SH-SY5Y (cell line): Measurements from ENCODE around the gene MCOLN1.

Experiments used
- GATA2 ChIP-seq: IDR thresholded peaks from 2 replicates; pipeline ENCODE4 v1.6.1; 2011; ENCODE audit warnings: mild to moderate bottlenecking, low read depth, low read length
- GATA3 ChIP-seq: IDR thresholded peaks from 2 replicates; pipeline ENCODE4 v1.6.1; 2011; ENCODE audit warnings: low read depth, mild to moderate bottlenecking, low read length, moderate library complexity

The MCOLN1 gene

GRCh38 chr19:7541475-7541824 is 19.0 kb downstream of the MCOLN1 start:
- TF ChIP-seq GATA3 (no peak), GATA2 (no peak)

- TF ChIP-seq GATA2 (no peak), GATA3 (no peak)
Measured at GRCh38 chr19:7541828-7542443, 19.5 kb downstream of the MCOLN1 start.

GRCh38 chr19:7542556-7543348 is 20.3 kb downstream of the MCOLN1 start:
- TF ChIP-seq GATA3 = no peak
- TF ChIP-seq GATA2 = no peak

- TF ChIP-seq GATA3 = no peak
- no peak for TF ChIP-seq GATA2
Measured at GRCh38 chr19:7544626-7545025, 22.2 kb downstream of the MCOLN1 start.

- TF ChIP-seq GATA3 (no peak), GATA2 (no peak)
Measured at GRCh38 chr19:7545300-7545699, 22.9 kb downstream of the MCOLN1 start.

- TF ChIP-seq GATA2 = no peak
- TF ChIP-seq GATA3 = no peak
Measured at GRCh38 chr19:7545904-7546303, 23.5 kb downstream of the MCOLN1 start.

GRCh38 chr19:7547159-7547558 is 24.7 kb downstream of the MCOLN1 start:
- no peak for TF ChIP-seq GATA3
- TF ChIP-seq GATA2 = no peak

- no peak for TF ChIP-seq GATA3
- TF ChIP-seq GATA2 = no peak
Measured at GRCh38 chr19:7549429-7550148, 27.2 kb downstream of the MCOLN1 start.

- TF ChIP-seq GATA2 (no peak), GATA3 (no peak)
Measured at GRCh38 chr19:7550169-7550770, 27.8 kb downstream of the MCOLN1 start.

GRCh38 chr19:7550987-7551761 is 28.8 kb downstream of the MCOLN1 start:
- no peak for TF ChIP-seq GATA2
- TF ChIP-seq GATA3 = no peak

- TF ChIP-seq GATA2 = no peak
- no peak for TF ChIP-seq GATA3
Measured at GRCh38 chr19:7552781-7553180, 30.4 kb downstream of the MCOLN1 start.

GRCh38 chr19:7554565-7554964 is 32.1 kb downstream of the MCOLN1 start:
- TF ChIP-seq GATA3 = no peak
- no peak for TF ChIP-seq GATA2

GRCh38 chr19:7554990-7555864 is 32.8 kb downstream of the MCOLN1 start:
- TF ChIP-seq GATA2 = no peak
- no peak for TF ChIP-seq GATA3
